Ishikawa (cell line): Measurements from ENCODE around the gene FAM131C.

Experiments
- CEBPB ChIP-seq: IDR thresholded peaks from 2 replicates; pipeline ENCODE4 v1.6.1; 2012
- CREB1 ChIP-seq: IDR thresholded peaks from 2 replicates; pipeline ENCODE4 v1.6.1; 2012; ENCODE audit warnings: low read depth
- EGR1 ChIP-seq: IDR thresholded peaks from 2 replicates; pipeline ENCODE4 v1.6.1; 2012
- EP300 ChIP-seq: IDR thresholded peaks from 2 replicates; pipeline ENCODE4 v1.6.1; 2012; ENCODE audit warnings: borderline replicate concordance
- FOXM1 ChIP-seq: IDR thresholded peaks from 2 replicates; pipeline ENCODE4 v1.6.1; 2012; ENCODE audit warnings: low read depth, borderline replicate concordance
- NFIC ChIP-seq: IDR thresholded peaks from 2 replicates; pipeline ENCODE4 v1.6.1; 2012
- RAD21 ChIP-seq: IDR thresholded peaks from 2 replicates; pipeline ENCODE4 v1.6.1; 2012; ENCODE audit warnings: low read depth
- REST ChIP-seq: IDR thresholded peaks from 2 replicates; pipeline ENCODE4 v1.6.1; 2012; ENCODE audit warnings: low read depth, mild to moderate bottlenecking
- TAF1 ChIP-seq: IDR thresholded peaks from 2 replicates; pipeline ENCODE4 v1.6.1; 2012; ENCODE audit warnings: low read depth, mild to moderate bottlenecking
- TCF12 ChIP-seq: IDR thresholded peaks from 2 replicates; pipeline ENCODE4 v1.6.1; 2012; ENCODE audit warnings: low read depth
- TEAD4 ChIP-seq: IDR thresholded peaks from 2 replicates; pipeline ENCODE4 v1.6.1; 2012
- USF1 ChIP-seq: IDR thresholded peaks from 2 replicates; pipeline ENCODE4 v1.6.1; 2012
- YY1 ChIP-seq: IDR thresholded peaks from 2 replicates; pipeline ENCODE4 v1.6.1; 2012; ENCODE audit warnings: low read depth
- ZBTB7A ChIP-seq: IDR thresholded peaks from 2 replicates; pipeline ENCODE4 v1.6.1; 2012; ENCODE audit warnings: low read depth
- TF ChIP-seq, protein P1 (sequence below): IDR thresholded peaks from 2 replicates; pipeline ENCODE4 v1.6.1; 2012

The FAM131C gene

DNA sequence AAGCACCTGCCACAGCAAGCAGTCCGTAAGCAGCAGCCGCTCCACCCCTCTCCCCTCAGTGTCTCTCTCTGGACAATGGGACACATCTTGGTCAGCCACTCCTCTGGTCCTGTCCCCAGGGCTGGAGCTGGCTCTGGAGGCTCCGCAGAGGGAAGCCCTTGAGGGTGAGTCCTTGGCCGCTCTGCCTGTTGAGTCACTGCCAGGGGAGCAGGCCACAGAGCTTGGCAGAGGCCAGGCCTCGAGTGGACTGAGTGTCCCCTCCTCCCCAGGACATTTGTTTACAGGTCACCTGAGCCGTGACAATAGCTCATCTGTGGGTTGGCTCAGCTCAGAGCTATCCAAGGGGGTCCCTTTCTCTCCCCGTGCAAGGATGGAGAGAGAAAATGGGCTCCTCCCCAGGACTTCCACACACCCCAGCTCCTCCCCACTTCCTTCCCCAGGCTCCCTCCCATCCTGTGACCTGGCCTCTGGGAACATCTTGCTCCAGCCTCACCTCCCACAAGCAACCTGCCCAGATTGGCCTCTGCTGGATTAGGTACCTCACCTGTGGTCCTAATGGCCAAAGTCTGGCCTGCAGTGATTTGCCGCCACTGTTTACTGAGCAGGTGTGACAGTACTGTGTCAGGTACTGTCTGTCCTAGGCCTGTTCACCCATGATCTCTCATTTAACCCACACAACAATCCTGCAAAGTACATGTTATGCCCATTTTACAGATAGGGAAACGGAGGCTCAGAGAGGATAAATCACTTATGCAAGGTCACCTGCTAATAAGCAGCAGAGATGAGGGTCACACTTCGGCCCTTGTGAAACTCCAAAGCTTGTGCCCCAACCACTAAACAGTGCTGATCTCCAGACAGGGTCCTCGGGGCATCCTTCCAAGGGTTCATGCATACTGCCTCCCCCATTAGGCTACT, 4.8 kb downstream of the FAM131C start:
- TF ChIP-seq TEAD4, result no peak
- TF ChIP-seq EP300, result no peak
- TF ChIP-seq TAF1, result no peak
- no peak for TF ChIP-seq NFIC
- no peak for TF ChIP-seq EGR1
- TF ChIP-seq YY1, result no peak
- no peak for TF ChIP-seq FOXM1

DNA sequence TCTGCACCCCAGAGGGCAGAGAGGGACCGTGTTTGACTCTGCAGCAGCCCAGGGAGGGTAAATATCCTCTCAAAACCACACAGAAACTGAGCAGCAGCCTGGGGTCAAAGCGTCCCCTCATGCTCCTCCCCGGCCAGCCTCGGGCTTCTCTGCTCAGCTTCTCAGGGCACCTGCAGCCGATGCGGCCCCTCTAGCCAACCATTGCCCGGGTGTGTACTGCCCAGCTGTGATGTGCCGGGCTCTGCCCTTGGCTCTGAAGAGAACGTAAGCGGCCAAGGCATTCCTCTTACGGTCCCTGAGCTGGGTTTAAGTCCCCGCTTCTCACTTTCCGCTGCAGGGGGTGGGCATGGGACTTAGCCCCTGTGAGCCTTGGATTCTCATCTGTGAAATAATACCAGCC, 5.5 kb downstream of the FAM131C start:
- no peak for TF ChIP-seq NFIC
- TF ChIP-seq TEAD4, result no peak
- TF ChIP-seq, protein P1, sequence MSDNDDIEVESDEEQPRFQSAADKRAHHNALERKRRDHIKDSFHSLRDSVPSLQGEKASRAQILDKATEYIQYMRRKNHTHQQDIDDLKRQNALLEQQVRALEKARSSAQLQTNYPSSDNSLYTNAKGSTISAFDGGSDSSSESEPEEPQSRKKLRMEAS, result no peak
- no peak for TF ChIP-seq EP300
- no peak for TF ChIP-seq FOXM1
- TF ChIP-seq CREB1, result no peak
- no peak for TF ChIP-seq CEBPB

DNA sequence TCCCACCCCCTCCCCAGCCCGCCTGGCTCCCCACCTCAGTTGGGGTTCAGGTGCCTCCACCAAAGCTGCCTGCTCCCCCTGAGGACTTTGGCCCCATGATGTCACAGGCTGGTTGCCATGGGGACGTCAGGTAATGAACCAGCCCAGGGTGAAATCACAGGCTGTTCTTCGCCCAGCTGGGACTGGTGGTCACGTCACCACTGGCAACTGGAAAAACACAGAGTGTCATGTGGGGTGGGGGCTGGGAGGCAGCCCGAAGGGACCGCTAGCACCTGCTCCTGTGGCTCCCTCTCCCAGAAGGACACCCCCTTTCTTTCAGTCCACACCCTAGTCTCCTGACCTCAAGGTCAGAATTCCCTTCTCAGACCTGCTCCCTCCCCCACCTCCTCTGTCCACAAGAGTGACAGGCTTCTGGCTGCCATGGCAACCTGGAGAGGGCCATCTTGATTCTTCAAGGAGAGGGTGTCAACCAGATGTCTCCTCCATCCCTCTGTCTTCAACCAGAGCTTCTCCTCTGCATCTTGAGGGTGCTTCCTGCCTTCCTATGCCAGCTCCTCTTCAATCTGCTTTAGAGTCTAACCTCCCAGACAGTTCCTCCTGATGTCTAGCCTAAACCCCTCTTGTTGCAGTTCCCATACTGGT, 6.2 kb downstream of the FAM131C start:
- no peak for TF ChIP-seq RAD21
- no peak for TF ChIP-seq EGR1
- no peak for TF ChIP-seq TAF1
- TF ChIP-seq, protein P1, result no peak
- no peak for TF ChIP-seq EP300
- TF ChIP-seq CEBPB, result no peak
- TF ChIP-seq YY1, result no peak
- TF ChIP-seq FOXM1, result no peak
- TF ChIP-seq ZBTB7A, result no peak
- TF ChIP-seq CREB1, result no peak
- no peak for TF ChIP-seq NFIC
- TF ChIP-seq TCF12, result no peak
- TF ChIP-seq REST, result no peak
- TF ChIP-seq TEAD4, result no peak
- no peak for TF ChIP-seq USF1

DNA sequence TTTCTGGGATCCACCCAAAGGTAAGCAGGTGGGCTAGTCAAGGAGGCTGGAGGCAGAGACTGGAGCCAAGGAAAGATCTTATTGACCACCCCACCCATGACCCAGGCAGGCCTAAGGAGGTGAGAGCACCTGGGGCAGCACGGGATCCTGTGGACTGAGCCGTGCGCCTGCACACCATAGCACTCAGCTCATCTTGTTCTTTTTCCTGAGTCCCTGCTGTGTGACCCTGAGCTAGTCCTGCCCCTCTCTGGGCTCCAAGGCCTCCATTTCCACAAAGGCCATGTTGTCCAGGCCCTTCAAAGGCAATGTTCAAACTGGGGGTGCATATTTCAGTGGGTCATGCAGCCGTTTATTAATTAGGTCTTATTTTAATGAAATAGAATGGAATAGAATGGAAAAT, 7.2 kb downstream of the FAM131C start:
- TF ChIP-seq TEAD4 (no peak), CEBPB (no peak), REST (no peak), EGR1 (no peak), ZBTB7A (no peak), CREB1 (no peak), USF1 (no peak), NFIC (no peak), EP300 (no peak), TCF12 (no peak)
- TF ChIP-seq, protein P1, result no peak

DNA sequence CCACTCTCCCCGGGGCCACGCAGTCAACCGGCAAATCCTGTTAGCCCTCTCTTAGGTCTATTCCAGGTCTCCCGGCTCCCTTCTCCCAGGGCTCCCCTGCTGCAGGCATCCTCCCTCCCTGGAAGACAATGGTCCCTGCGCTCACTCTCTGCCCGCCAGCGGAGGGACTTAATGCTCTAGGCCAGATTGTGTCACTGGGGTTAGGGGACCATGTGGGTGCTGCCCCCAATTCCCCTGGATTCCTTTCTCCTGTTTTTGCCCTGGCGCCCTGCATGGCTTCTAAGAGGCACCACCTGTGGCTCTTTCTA, 8.2 kb downstream of the FAM131C start:
- TF ChIP-seq, protein P1, result no peak
- TF ChIP-seq NFIC (no peak), ZBTB7A (no peak), FOXM1 (no peak)
